Motor neuron (in vitro differentiated cells): ENCODE measurements around the gene TUBG2. TPM values are rescaled to one million over a fixed set of nuclear protein-coding genes. Genes with fewer than 3 reads are reported as not detected.
A peak's percentile ranks its signal among the peaks of the same experiment; 100 is the strongest.

ENCODE experiments used
- ATAC-seq, 8 experiments: fragments of 200-7000 bp; cut with Tn5 transposase; replicated peaks in 6 of 8; 2 replicates each; pipeline ENCODE4 v1.8.0; 2021; ENCODE audit warnings: mild to moderate bottlenecking in 8 of 8, moderate library complexity in 8 of 8
- H3K27ac ChIP-seq, 2 donors: fragments of 250-450 bp; sonication (Bioruptor Pico); 2 replicates each; pipeline ENCODE4 v1.9.0; 2021; ENCODE audit warnings: antibody characterized with exemption in 2 of 2, mild to moderate bottlenecking in 2 of 2, moderate library complexity in 1 of 2
- H3K4me1 ChIP-seq, 2 donors: fragments of 250-450 bp; sonication (Bioruptor Pico); replicated peaks in 1 of 2; 2 replicates each; pipeline ENCODE4 v1.6.1; 2021; ENCODE audit warnings: antibody characterized with exemption in 2 of 2, mild to moderate bottlenecking in 2 of 2, moderate library complexity in 1 of 2
- H3K4me3 ChIP-seq, 5 donors: fragments of 250-450 bp; sonication (Bioruptor Pico); 2 replicates each; pipeline ENCODE4 v1.9.0; 2021; ENCODE audit warnings: antibody characterized with exemption in 5 of 5, mild to moderate bottlenecking in 5 of 5, moderate library complexity in 4 of 5
- WGBS, 10 experiments: fragments of 450-650 bp; shearing (Covaris generic); methylation state at CpG; one replicate each; pipeline ENCODE4 v1.0.0; 2022; 5-methylcytosine and 5-hydroxymethylcytosine counted together
- in situ Hi-C, 9 experiments: fragments of 400-800 bp; cut with MboI; loops; one replicate each; pipeline ENCODE4 v1.15.0; 2021; ENCODE audit warnings: low sequenced_read_pairs in 9 of 9, low pct_unique_long_range_greater_than_20kb in 2 of 9; ENCODE audit not compliant: unreplicated experiment in 9 of 9
- total RNA-seq, 8 experiments: library from RNA; unstranded; fragments of 300-600 nt; gene quantifications; 2 replicates each; pipeline versions ENCODE4 v1.2.3 to v1.2.4, GENCODE V29; 2022

The TUBG2 gene
- total RNA-seq, 8 experiments from 2014 or later: 7.1 to 26.7 (median 16.0) TPM

- Histone ChIP-seq H3K4me1 (peaks cover 30 to 40% of the 10 kb centered on the region in 2 donors), H3K4me3 (peak overlapping the region; percentile 70 to 95 (median 80)), H3K27ac (peak overlapping the region; percentile 68 to 73)
- in situ Hi-C loops: no loop called here
- 0% methylated on average over 1 to 12 of the region's 43 CpGs; no CpG with 5 or more reads in 8 of the 10 experiments for WGBS, 10 experiments
- peak in 2 of 8 experiments; percentile 0 to 1 for ATAC-seq
Observed at GRCh38 chr17:42675965-42676423, 16.9 kb downstream of the TUBG2 start.

GRCh38 chr17:42676424-42677011 is 17.4 kb downstream of the TUBG2 start, which contains the start of gene PLEKHH3:
TSS of gene PLEKHH3 (minus strand) at chr17:42676994. CDS start at chr17:42676563, 431 bp downstream.
- peaks cover 30 to 41% of the 10 kb centered on the region in 2 donors for H3K4me1 ChIP-seq
- H3K4me3 ChIP-seq: peak within 1 kb of the TSS; percentile 70 to 95 (median 80)
- peak in 4 of 8 experiments; percentile 0 to 20 (median 2) for ATAC-seq
- in situ Hi-C loops: no loop called here
- WGBS, 10 experiments: 1% methylated on average over 14 of the region's 51 CpGs; no CpG with 5 or more reads in 9 of the 10 experiments
- peak within 1 kb of the TSS; percentile 95 to 97 for H3K27ac ChIP-seq

- in situ Hi-C loops: no loop called here
- peak overlapping the region; percentile 70 to 95 (median 80) for H3K4me3 ChIP-seq
- peak overlapping the region; percentile 95 to 97 for H3K27ac ChIP-seq
- H3K4me1 ChIP-seq: peaks cover 32 to 44% of the 10 kb centered on the region in 2 donors
- peak; percentile 65 to 80 (median 68) for ATAC-seq
- WGBS, 10 experiments: 0 to 100% (median 8%) methylated on average over 1 to 17 of the region's 33 CpGs; no CpG with 5 or more reads in 2 of the 10 experiments
Observed at GRCh38 chr17:42677012-42677857, 18.2 kb downstream of the TUBG2 start.

- in situ Hi-C loops: no loop called here
- WGBS, 10 experiments: 0 to 17% (median 0%) methylated on average over 1 to 12 of the region's 53 CpGs; no CpG with 5 or more reads in 2 of the 10 experiments
- H3K27ac ChIP-seq: peak overlapping the region; percentile 95 to 97
- H3K4me3 ChIP-seq: peak overlapping the region; percentile 37 to 80 (median 39)
- peak; percentile 3 to 63 (median 54) for ATAC-seq
- peaks cover 32 to 45% of the 10 kb centered on the region in 2 donors for H3K4me1 ChIP-seq
Observed at GRCh38 chr17:42677921-42678781, 19.1 kb downstream of the TUBG2 start.

GRCh38 chr17:42678951-42679491 is 19.9 kb downstream of the TUBG2 start:
- H3K4me3 ChIP-seq: peak overlapping the region; percentile 37 to 80 (median 39)
- in situ Hi-C loops: no loop called here
- H3K4me1 ChIP-seq: peaks cover 37 to 49% of the 10 kb centered on the region in 2 donors
- peak overlapping the region; percentile 95 to 97 for H3K27ac ChIP-seq
- WGBS, 10 experiments: 0% methylated on average over 1 to 2 of the region's 18 CpGs; no CpG with 5 or more reads in 8 of the 10 experiments
- peak in 5 of 8 experiments; percentile 0 to 17 (median 13) for ATAC-seq

GRCh38 chr17:42679492-42680330 is 20.6 kb downstream of the TUBG2 start:
- 0% methylated on average over 1 to 2 of the region's 78 CpGs; no CpG with 5 or more reads in 8 of the 10 experiments for WGBS, 10 experiments

GRCh38 chr17:42680331-42680808 is 21.3 kb downstream of the TUBG2 start:
- 94% methylated on average over 6 of the region's 20 CpGs; no CpG with 5 or more reads in 9 of the 10 experiments for WGBS, 10 experiments
- in situ Hi-C loops: no loop called here
- Histone ChIP-seq H3K4me1 (peaks cover 31 to 40% of the 10 kb centered on the region in 2 donors), H3K27ac (peak overlapping the region; percentile 95 to 97), H3K4me3 (peak overlapping the region; percentile 37 to 80 (median 39))
- ATAC-seq: no peak

More at GRCh38 chr17:42679492-42680330, 20.6 kb downstream of the TUBG2 start:
- H3K4me3 ChIP-seq: peak overlapping the region; percentile 37 to 80 (median 39)
- in situ Hi-C loops: no loop called here
- peak; percentile 23 to 45 (median 33) for ATAC-seq
- H3K27ac ChIP-seq: peak overlapping the region; percentile 95 to 97
- peaks cover 32 to 44% of the 10 kb centered on the region in 2 donors for H3K4me1 ChIP-seq

GRCh38 chr17:42681976-42682721 is 23.1 kb downstream of the TUBG2 start, which contains the start of gene CNTNAP1:
TSS of gene CNTNAP1 (plus strand) at chr17:42682531. CDS start at chr17:42682830, 299 bp downstream.
- Histone ChIP-seq H3K27ac (peak within 1 kb of the TSS; percentile 76 to 88), H3K4me1 (peaks cover 31 to 40% of the 10 kb centered on the region in 2 donors), H3K4me3 (peak within 1 kb of the TSS; percentile 76 to 97 (median 85))
- 19 to 52% (median 35%) methylated on average over 4 to 13 of the region's 22 CpGs for WGBS, 10 experiments
- ATAC-seq: peak; percentile 18 to 41 (median 24)
- in situ Hi-C loops: no loop called here

- Histone ChIP-seq H3K4me1 (peaks cover 24 to 34% of the 10 kb centered on the region in 2 donors), H3K4me3 (peak overlapping the region; percentile 76 to 97 (median 85)), H3K27ac (peak overlapping the region; percentile 76 to 88)
- in situ Hi-C loops: no loop called here
- ATAC-seq: peak; percentile 4 to 46 (median 15)
- 0% methylated on average over 1 to 8 of the region's 34 CpGs; no CpG with 5 or more reads in 7 of the 10 experiments for WGBS, 10 experiments
Observed at GRCh38 chr17:42682722-42683403, 23.8 kb downstream of the TUBG2 start.

GRCh38 chr17:42683407-42684034 is 24.4 kb downstream of the TUBG2 start:
- peak in 1 of 8 experiments; percentile 2 for ATAC-seq
- 0 to 13% methylated on average over 1 to 6 of the region's 25 CpGs; no CpG with 5 or more reads in 8 of the 10 experiments for whole genome bisulfite sequencing, 10 experiments
- H3K4me1 ChIP-seq: peaks cover 24 to 34% of the 10 kb centered on the region in 2 donors
- H3K27ac ChIP-seq: peak overlapping the region; percentile 76 to 88
- in situ Hi-C loops: no loop called here
- H3K4me3 ChIP-seq: peak overlapping the region; percentile 76 to 97 (median 85)
